Tongue (tissue), 2 donors: ENCODE measurements around the gene MRPL21. TPM values are rescaled to one million over a fixed set of nuclear protein-coding genes. Genes with fewer than 3 reads are reported as not detected.
"Not testable (repeated sequence)": the region's sequence is repeated elsewhere in the genome, so short reads cannot be mapped to it uniquely, and the experiment has no call there.

Experiments used
- DNase-seq: peaks from one replicate; pipeline ENCODE4 v3.0.0-alpha.2; 2015
- total RNA-seq: library from RNA; depleted of rRNA; stranded (reverse); fragments of >200 nt; gene quantifications from one replicate; pipeline ENCODE4 v1.2.3, GENCODE V29; 2014

MRPL21 gene
- total RNA-seq, 1 donor from 2014 or later, result 30.1 TPM

DNA sequence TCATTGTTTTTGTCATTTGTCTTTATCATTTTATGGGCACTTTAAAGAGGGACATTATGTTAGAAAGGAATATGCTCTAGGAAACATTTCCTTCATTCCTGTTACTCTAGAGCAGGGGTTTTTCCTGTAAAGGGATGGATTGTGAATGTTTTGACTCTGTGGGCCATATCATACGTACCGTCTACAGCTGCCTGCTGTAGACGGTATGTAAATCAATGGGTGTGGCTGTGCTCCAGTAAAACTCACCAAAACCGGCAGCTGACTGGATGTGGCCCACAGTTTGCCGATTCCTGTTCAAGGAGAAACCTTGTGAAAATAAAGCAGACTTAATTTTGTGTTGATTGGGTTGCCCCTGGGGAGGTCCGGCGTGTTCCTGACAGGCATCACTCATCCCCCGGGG is 7.3 kb upstream of the MRPL21 start:
- DNase-seq, result no peak

DNA sequence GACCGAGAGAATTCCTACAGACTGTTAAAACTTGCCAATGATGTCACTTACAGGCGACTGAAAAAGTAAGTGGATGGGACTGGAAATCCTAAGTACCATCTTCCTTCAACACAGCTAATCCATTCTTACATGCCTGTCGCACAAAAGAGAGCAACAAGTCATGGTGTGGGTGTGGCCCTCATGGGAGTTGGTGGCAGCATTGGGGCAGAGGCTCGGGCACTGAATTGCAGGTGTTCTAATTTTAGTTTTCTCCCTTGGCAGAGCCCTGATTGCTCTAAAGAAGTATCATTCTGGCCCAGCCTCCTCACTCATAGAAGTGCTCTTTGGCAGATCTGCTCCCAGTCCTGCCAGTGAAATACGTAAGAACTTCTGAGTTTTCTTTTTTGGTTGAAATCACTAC is 4.6 kb upstream of the MRPL21 start:
- DNase-seq, result no peak

DNA sequence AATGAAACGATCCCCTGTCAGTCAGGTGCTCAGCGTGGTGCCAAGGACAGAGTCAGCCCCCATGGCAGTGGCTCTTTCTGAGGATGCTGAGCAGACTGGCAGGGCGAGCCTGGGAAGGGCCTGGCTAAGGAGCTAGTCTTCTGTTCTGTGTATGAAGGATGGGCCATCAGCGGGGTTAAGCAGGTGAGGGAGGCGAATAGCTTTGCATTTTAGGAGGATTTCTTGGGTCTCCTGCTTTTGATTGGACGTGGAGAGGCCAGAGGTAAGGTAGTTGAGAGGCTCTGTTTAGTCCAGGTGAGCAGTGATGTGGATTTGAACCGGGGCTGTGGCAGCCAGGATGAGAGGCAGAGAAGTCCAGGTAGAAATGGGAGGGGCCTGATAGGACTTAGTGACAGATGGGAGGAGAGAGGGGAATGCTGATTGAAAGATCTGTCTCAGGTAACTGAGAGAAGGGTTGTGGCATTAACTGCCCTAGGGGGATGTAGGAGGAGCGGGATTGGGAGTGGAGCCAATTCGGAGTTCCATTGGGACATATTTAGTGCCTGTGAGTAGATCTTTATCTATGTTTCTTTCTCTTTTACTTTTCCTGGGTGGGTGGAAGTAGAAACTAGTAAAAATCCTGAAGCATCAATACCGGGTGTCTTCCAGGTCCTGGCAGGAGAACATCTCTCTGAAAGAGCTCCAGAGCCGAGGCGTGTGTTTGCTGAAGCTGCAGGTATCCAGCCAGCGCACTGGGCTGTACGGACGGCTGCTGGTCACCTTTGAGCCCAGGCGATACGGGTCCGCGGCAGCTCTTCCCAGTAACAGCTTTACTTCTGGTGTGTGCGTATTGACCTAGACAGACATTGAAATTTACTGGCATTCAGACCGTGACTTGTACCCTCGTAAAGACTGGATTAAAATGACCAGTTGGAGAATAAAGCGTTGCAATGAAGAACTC is 2.1 kb upstream of the MRPL21 start:
- no peak for DNase-seq

DNA sequence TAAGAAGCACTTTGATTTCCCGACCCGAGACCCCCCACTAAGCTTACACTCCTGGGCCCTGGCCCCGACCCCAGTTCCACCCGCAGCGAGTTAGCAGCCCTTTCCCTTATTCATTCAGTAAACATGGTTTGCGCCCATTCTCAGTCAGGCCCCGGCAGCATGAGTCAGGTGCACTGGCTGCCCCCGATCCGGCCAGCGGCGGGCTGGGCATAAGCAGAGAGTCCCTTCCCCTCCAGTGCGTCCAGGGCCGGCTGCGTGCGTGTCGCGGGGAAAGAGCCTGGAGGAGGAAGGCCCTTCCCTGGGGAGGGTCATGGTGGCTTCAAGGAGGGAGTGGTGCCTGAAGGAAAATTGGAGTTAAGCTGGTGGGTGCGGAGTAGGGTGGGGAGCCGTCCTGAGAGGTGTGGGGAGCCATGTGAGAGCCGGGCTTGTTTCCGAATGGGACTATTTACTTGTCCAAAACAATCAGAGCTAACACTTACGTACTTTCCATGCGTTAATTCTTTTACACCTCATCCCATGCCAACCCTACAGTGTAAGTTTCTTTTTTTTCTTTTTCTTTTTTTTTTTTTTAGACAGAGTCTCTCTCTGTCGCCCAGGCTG is 716 bp upstream of the MRPL21 start:
- no peak for DNase-seq

DNA sequence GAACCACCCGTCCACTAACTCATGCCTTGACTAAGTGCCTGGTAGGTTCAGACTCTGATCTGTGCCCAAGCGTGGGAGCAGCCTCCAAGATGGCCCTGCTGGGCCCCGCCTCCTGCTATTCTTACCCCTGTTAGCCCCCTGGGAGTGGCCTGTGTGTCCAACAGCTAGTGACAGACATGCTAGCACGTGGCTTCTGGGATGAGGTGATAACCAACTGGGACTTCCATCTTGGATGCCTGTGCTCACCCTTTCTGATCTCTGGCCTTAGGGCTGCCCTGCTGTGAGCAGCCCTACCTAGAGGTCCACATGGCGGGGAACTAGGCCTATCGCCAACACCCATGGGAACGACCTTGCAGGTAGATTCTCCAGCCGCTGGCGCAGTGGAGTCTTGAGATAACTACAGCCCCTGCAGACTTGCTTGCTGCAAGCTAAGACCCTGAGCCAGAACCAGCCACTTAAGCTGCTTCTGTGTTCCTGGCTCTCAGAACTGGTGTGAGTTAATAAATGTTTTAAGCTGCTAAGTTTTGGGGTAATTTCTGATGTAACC is 2.7 kb downstream of the MRPL21 start:
- DNase-seq, result no peak

DNA sequence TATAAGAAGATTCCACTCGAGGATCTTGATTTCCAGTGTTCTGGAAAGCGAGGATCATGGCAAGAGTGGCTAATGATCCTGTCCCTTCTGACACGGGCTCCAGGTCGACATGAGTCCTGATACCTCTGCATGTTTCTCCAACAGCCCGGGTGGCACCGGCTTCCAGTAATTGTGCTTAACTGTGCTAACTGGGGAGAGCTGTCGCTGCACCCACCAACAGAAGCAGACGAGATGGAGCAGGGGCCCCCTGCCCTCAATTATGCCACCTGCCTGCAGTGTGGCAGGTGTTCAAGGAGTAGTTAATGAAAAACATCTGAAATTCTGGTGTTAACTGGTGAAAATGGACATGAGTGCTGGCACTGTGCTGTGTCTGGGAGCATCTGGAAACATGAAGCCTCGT is 6.2 kb downstream of the MRPL21 start:
- DNase-seq, result no peak

DNA sequence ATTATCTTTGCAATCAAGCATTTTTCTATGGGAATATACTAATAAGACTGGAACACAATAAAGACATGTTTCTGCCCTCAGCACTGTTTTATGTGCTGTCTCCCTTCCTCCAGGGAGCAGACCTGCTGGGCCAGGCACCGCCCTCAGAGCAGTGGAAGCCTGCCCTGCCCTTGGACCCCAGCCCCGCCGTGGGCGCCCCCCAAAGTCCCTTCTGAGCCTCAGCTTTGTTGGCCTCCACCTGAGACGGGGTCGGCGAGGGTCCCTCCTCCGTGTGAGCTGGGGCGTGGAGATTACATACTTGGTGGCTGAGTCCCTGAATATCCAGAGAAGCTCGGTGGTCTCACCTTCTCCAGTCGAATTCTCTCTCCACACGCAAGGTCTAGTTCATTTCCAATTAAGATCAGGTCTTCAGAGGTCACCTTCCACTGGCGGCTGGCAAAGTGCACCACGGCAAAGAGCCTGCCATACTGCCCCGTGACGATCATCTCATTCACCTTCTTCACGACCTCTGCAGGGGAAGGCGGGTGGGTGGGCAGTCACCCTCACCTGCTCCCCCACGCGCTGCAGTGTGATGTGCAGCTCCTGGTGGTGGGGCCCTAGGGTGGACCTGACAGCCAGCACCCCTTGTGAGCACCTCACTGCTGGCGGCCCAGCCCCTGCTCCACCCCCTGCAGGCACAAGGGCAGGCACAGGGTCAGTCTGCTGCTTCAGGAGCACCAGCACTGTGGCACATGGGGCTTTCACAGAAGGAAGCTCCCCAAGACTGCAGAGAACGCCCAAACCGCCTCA is 7.3 kb downstream of the MRPL21 start:
- DNase-seq, result no peak

DNA sequence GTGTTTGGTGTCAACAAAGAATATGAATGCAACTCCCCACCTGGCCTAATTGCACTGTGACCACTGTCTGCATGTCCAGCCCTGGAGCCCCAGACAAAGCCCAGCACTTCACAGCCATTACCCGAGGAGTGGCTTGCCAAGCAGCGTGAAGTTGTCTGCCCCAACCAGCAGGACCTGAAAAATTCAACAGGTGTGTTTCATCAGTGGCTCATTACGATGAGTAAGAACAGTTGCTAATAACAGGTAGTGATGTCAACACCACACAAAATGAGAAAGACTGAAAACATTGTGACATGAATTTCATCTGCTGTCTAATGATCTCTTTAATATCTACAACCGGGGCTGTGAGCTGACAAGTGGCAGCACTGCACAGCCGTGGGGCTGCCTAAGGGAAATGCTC is 10.3 kb downstream of the MRPL21 start:
- DNase-seq, result no peak

DNA sequence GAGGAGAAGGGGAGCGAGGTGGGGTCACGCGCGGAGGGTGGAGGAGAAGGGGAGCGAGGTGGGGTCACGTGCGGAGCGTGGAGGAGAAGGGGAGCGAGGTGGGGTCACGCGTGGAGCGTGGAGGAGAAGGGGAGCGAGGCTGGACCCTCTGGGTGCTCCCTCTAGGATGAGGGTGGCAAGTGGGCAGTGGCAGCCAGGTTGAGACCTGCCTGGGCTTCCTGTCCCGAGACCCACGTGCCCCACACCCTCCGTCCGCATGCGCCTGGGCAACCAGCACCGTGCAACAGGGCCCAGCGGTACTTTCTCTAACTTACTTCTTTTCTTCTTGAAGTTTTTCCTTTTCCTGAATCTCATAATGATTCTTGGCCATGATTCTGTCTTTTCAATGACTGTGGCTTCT is 11.1 kb downstream of the MRPL21 start:
- no peak for DNase-seq

DNA sequence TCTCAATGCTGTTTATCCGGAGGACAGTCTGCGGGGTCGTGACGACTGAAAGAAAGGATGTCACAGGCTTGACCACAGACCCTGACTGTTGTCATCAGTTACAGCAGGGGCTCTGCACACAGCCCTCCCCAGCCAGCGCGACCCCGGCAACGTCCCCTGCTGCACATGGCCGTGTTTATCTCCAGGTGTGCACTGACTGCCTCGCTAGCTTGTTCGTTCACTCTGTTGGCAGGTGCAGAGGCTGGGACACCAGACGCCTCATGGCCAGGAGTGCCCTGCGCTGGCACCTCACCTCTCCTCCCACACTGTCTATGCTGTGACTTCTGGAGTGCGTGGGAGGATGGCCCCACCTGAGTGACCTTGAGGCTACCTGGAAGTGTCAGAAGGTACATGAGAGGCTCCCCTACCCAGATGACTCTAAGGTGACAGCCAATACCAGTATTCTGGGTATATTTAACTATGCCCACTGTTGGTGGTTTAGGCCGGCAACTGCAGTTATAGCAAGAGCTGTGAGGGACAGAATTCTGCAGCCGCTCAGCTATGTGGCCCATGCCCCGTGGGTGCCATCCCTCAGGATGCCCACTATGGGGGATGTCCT is 12.2 kb downstream of the MRPL21 start:
- DNase-seq, result no peak

DNA sequence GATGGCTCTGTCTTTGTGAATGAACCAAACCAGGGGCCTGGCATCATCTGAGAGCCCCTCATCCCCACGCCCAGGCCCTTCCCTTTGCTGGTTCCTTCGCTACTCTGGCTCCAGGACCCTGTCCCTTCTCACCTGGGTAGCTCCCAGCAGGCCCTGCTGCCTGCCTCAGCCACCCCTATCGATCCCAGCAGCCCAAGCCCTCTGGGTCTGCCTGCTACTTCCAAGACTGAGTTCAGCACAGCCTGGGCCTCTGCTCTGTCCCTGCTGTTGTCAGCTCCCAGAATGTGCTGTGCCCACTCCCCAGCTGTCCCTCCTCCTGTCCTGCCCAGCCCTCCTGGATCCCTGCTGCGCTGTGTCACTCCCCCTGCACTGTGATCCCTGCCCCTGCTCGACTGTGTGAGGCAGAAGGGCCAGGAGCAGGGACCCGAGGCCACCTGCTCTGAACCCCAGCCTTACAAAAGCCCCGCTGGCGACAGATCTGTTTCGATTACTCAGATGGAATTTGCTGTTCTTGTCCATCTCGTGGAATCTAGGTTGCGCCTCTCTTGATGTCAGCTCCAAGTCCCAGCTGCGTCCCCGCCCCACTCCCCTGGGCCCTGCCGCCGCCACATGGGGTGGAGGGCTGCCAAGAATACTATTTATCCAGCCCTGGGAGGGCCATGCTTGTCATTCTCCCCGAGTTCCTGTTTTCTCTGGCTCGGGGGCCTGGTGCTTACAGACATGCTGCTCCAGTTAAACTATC is 13.0 kb downstream of the MRPL21 start:
- DNase-seq, result peak; percentile 95

DNA sequence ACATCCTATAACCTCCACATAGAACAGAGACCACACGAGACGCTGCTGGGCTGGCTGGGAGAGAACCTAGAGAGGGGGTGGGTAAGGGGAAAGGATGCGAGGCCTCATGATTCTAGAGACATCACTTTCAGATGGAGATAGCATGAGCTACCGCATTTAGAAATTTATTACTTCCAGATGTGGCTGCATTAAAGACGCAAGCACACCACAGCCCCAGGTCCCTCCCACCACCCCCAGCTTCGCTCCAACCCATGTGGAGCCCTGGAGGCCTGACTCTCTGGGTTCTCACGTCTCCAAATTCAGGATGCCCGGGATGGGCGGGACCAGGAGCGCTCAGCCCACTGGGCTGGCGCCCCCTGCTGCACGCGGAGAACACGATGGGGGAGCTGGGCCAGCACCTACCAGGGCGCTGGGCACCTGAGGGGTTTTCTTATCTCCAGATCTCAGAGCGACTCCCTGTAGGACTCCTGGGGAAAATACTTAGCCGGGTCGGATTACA is 13.6 kb downstream of the MRPL21 start:
- DNase-seq, result peak; percentile 75

DNA sequence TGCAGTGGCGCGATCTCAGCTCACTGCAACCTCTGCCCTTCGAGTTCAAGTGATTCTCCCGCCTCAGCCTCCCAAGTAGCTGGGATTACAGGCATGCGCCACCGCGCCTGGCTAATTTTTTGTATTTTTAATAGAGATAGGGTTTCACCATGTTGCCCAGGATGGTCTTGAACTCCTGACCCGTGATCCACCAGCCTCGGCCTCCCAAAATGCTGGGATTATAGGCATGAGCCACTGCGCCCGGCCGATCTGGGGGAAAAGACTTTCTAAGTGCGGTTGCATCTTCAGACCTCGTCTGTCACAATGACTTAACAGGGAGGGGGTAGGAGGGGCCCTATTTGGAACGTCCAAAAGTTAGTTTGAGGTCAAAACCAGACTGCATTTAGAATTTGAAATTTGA is 18.8 kb downstream of the MRPL21 start:
- DNase-seq, result not testable (repeated sequence)

DNA sequence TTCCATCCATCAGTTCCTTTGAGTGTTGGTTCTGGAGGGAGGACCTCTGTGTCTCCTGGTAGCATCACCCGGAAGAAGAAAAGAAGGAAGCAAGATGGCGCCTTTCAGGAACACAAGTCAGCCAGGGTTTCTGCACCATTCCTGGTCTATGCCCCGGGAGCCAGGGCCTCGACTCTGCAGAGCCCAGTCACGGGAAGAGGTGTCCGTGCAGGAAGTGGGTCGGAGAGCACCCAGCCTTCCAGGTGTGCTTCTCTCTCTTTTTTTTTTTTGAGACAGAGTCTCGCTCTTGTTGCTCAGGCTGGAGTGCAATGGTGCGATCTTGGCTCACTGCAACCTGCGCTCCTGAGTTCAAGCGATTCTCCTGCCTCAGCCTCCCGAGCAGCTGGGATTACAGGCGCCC is 21.2 kb downstream of the MRPL21 start:
- DNase-seq, result no peak

DNA sequence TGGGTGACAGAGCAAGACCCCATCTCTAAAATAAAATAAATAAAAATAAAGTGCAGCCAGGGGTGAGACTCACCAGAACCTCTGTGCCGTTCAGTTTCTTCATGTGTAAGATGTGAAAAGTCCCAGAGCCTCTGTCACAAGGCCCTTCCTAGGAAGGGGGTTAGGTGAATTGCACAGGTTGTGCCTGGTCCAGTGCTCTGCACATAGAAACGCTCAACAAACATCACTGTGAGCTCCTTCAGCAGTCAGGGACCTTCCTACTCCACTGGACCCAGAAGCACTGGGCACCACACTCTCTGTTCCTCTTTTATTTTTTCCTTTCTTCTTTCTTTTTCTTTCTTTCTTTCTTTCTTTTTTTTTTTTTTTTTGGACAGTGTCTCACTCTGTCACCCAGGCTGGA is 22.3 kb downstream of the MRPL21 start:
- no peak for DNase-seq

DNA sequence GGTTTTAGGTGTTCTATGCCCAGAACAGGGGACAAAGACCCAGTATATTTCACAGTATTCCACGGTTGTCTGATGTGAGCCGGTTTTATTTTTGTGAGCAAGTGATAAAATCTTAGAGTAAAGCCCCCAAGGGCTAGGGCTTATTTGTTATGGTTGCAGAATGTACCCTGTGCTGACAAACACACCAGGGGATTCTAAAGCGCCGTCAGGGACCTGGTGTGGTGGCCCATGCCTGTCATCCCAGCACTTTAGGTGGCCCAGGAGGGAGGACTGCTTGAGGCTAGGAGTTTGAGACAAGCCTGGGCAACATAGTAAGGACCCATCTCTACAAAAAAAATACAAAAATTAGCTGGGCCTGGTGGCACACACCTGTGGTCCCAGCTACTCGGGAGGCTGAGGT is 22.8 kb downstream of the MRPL21 start:
- DNase-seq, result no peak

DNA sequence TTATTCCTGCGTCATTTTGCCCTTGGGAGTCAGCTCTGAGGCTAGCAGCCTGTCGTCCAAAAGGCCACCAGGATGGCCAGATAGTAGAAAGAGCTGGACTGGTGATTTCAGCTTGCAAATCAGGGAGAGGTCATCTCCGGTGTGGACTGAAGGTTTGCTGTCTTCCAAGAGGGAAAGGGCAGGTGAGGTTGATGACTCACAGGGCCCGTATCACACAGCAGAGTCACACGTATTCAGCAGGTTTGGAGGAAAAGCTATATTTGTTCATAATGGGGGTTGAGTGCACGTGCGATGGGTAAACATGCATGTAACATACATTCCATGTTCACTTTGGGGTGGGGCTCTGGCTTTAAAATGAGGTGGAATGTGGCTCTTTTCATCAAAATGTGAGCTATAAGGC is 25.6 kb downstream of the MRPL21 start:
- DNase-seq, result no peak

DNA sequence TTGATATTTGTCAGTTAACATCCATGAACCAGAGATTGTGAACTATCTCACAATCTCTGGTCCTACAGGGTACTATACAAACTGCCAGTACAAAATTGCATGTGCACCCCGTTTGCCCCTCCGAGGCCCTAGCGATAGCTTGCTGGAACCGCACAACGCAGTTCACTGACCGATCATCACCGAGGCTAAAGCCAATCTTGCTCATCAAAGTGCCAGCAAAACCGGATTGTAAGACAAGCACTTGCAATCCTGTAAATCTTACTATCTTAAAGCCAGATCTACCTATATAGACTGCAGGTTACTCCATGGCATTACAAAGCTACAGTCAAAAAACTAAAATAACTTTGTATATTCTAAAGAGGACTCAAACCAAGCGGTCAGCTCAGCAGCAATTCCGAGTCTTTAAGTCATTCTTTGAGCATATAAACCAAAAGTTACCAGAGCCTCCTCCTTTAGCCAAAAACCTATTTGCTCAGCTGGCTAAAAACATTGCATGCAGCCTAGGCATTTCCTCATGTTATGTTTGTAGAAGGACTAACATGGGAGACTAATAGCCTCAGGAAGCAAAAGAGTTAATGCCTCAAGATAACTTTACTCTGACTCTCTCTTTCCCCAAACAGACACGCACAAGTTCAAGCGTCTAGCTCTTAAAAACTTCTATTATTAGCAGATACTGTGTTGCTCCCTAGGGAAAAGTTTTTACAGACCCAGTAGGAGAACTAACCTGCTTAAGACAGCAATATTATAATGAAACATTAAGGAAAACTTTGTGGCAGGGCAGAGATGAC is 31.2 kb downstream of the MRPL21 start:
- DNase-seq, result peak; percentile 16

DNA sequence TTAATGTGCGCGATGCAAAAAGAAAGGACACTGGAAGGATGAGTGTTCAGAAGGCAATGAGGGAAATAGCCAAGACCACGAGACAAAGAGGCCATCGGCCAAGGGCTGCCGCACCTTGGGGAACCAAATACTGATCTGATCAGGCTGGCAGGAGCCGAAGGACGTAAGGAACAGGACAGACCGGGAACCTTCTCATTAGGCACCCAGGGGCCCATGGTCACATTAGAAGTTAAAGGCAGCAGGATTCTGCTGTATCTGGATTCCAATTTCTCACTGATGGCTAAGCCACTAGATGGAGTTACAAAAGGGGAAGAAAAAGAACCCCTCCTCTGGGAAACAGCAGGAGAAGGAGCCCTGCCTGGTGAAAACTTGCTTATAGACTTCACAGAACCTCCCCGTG is 33.2 kb downstream of the MRPL21 start:
- DNase-seq, result peak; percentile 18

DNA sequence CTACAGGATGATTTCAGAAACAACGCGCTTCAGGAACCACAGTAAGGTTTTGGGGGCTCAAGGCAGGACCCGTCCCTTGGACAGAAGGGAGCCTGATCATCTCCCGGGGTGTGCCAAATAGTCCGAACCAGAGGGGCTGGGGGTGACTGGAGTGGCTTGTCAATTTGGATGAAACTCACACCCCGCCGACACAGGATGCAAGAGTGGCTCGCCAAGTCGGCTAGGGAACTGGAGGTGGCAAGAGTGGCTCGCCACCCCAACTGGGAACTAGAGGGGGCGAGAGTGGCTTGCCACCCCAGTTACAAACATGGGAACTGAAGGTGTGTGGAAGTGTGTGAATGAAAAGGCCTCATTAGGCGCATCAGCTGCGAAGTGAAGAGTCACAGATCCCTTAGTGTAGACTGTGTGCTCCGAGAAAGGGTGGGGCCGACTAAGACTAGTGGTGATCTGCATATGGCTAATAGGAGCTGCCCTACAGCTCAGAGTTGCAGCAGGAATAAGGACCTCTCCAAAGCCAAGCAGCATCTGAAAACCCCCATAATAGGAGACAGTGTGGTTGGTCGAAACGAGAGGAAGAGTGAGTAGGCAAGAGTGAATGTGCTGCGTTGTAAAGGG is 35.3 kb downstream of the MRPL21 start:
- DNase-seq, result no peak
